ENCODE data around the gene TMEM115.

Gene TMEM115

DNA sequence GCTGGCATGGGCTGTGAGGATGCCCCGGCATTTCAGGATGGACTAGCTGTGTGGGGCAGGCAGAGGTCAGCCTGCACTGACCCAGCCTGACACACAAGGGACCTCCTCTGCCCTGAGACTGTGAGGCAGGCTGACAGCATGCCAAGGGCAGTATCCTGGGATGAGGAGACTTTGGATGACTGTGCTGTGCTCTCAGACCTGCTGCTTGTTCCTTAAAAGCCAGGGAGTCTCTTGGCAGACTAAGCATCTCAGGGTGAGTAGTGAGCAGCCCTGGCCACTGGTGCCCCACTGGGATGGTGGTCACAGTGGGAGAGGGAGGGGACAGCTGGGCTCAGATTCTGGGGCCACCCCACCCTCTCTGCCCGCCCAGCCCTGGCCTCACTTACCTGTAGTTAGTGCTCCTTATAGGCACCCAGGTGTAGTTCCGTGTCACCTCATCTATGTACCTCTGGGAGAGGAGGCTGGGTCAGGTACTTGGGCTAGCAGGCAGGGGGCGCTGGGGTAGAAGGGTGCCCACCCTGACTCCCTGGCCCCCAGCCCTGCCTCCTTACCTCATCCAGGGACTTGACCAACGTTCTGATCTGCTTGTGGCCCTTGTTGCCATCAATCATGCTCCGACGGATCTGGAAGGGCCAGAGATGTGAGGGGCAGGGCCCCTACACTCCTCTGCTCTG, 16.1 kb upstream of the TMEM115 start:
- no peak for DNase-seq

DNA sequence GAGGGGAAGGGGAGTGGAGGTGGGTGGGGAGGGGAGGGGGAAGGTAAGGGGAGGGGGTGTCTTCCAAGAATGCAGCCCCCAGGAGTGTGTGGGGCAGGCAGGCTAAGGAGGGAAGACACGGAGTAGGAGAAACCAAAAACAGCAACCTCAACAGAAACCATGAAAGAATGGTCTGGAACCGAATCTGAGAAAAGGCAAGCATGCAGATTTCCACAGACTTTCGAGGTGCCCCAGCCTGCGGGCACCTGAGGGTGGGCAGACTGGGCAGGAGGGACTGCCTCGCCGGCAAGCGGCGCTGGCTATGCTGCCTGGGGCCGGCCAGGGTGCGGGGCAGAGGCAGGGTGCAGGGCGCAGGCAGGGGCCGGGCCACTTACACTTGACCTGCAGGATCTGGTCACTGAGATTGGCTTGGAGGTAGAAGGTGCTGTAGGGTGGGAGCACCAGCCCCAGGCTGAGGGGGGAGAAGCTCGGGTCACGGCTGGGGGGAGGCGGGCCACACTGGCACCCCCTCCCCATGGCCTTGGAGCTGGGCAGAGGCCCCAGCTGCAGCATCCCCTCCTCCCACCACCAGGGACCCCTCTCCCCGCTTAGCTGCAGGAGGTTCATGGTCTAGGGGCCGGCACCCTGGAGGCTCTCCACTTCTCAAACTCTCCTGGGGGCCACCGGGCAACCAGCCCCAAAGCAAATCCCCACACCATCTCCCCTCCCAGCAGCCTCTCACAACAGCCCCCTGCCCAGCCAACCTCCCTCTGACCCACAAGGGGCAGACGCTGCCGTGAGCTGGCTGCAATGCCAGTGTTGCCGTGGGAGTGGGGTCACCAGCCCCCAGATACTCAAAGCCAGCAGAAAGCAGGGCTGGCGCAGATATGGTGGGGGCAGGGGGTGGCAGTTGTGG, 15.3 kb upstream of the TMEM115 start:
- DNase-seq: no peak

DNA sequence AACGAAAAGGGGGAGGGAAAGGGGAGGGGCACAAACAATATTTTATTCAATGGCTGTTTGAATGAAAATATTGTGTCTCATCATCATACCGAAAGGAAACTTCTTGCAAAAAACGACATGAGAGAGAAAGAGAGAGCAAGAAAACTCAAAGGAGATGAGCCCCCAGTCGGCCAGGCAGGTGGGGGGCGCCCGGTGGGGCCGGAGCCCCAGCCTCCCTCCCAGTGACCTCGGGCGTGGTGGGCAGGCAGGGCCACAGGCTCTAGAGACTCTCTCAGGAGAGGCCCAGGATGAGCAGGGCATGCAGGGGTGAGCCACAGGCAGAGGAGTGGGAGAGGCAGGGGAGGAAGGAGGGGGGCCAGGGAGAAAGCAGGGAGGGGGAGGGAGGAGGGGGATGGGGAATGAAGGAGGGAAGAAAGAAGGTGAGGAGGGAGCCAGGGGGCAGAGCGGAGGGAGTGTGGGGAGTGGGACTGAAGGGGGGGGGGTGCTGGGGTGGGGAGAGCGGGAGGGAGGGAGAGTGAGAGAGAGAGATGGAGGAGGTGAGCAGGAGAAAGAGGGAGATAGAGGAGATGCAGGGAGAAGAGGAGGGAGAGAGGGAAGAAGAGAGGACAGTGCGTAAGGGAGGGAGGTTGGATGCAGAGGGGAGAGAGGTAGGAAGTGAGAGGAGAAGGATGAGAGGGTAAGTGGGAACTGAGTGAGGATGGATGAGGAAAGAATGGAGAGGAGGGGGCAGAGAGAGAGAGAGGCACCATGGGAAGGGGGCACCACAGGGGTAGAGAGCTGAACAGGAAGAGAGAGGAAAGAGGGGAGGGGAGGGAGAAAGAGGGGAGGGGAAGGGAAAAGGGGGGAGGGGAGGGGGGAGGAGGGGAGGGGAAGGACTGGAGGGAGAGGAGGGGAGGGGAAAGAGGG, 14.1 kb upstream of the TMEM115 start:
- no peak for DNase-seq

DNA sequence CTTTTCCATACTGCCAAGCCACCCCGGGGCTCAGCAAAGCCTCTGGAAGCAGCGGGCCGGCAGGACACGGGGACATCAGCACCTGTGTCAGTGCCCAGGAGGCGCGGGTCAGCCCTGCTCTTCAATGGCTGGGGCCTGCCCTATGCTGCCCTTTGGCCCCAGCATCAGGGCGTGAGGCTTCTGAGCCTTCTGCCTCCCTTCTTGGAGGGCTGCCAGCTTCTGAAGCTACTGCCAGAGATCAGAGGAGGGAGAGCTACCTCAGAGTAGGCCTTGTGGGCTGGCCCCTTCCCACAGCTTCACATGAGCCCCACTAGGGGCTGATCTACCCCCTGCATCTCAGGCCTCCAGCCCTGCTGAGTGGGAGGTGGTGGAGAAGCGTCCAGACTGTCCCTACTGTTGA, 13.0 kb upstream of the TMEM115 start:
- no peak for DNase-seq

GRCh38 chr3:50371133-50371685, 11.9 kb upstream of the TMEM115 start:
- no peak for DNase-seq

GRCh38 chr3:50370594-50370993, 11.3 kb upstream of the TMEM115 start:
- DNase-seq: no peak

GRCh38 chr3:50369012-50369670, 9.8 kb upstream of the TMEM115 start:
- DNase-seq: no peak

DNA sequence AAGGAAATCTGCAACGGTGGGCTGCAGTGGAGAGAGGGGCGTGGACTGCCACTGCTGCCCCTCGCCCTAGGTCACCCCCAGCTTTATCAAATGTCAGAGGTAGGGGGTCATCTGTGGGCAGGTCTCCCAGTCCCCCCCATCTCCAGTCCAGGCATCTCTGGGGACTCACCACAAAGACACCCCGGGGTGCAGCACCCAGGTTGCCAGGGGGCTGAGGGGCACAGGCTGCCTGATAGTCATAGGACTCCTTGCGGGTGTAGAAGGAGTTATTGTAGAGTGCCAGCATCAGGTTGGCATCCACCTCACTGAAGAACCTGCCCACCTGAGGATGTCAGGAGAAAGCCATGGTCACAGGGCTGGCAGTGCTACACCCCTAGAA, 6.5 kb upstream of the TMEM115 start:
- no peak for DNase-seq

GRCh38 chr3:50365080-50365841, 5.9 kb upstream of the TMEM115 start:
- DNase-seq: no peak

DNA sequence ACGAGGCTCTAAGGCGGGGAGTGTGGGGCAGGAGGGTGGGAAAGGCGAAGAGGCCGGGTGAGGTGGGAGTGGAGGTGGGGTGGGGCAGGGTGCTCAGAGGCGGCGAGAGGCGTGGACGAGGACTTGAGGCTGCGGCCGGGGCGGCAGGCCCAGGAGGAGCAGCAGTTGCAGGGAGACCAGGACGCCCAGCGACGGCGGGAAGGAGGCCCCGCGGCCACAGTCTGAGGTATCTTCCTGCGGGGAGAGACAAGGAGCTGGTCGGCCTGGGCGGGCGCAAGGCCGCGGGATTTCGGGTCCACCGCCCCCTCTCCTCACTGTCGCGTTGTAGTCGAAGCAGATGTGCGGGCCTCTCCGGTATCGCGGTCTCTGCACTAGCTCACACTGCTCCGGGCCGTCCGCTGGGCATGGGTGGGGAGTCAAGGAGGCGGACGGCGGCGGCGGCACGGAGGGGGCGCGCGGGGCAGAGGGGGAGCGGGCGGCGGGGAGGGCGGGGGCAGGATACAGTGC, 5.3 kb upstream of the TMEM115 start:
- no peak for DNase-seq

- DNase-seq: no peak
Observed at GRCh38 chr3:50359760-50360110, 414 bp upstream of the TMEM115 start.

DNA sequence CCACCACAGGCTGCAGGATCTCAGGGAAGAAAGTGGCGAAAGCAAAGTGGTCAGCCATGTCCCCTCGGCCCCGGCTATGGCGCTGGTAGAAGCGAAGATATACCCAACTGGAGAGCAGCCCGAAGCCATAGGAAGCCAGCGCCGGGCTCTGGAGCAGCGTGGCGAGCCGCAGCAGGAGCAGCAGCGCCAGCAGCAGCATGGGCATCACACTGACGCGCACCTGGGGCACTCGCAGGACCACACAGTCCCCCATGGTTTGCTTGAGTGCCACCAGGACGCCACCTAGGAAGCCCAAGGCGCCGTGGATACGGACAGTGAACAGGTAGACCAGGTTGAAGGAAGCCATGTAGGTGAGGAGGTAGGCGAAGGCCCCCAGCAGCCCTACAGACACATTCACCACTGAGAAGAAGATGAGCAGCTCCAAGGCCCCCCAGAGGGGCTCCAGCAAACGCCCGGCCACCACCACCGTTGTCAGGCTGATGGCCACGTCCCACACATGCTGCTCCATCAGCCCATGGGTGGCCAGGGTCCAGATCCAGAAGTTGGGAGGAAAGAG, 888 bp downstream of the TMEM115 start:
- no peak for DNase-seq

GRCh38 chr3:50357481-50357880, 1.8 kb downstream of the TMEM115 start:
- no peak for DNase-seq

DNA sequence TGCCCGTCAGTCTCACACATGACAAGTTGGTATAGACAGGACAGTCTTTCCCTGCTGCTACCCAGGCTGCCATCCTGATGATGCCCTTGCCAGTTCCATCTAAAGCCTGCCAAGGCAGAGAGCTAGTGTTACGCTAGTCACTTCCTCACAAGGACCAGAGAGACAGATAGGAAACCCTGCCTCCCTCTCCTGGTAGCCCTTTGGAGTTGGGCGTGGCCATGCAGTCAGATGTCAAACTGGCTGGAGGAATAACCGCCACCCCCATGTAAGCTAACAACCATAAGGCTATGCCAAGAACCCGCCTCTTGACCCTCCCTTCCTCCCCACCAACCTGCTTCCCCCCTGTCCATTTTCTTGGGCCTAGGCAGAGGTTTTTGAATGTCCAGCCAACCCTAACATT, 2.8 kb downstream of the TMEM115 start:
- DNase-seq: no peak

DNA sequence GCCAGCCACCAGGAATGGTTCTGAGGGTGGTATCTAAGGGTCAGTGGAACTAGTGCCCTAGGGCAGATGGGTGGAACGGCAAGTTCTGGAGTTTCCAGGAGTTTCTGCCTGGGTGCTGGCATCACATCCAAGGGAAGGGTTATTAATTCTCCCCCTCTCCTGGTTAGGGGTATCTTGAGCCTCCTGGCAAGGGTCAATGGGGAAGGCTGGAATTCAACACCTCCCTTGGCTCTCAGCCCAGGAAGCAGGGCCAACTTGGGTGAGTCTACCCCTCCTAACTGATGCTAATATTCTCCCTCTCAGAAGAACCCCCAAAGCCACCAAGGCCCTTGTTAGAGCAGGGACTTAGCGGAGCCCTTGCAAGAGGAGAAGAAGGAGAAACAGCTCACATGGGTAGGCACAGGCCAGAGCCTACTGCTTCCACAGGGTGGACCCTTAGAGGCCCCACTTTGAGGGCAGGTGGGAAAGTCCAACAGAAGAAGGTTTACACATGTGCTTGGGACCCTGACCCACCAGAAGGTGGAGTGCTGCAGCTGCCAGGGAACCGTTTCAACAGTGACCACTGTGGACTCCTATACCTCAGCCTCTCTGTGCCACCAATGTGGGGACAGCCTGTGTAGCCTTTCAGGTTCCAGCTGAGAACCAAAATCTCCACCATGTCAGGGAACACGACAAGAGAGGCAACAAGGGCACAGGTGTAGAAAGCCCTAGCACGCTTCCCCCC, 3.3 kb downstream of the TMEM115 start:
- no peak for DNase-seq

DNA sequence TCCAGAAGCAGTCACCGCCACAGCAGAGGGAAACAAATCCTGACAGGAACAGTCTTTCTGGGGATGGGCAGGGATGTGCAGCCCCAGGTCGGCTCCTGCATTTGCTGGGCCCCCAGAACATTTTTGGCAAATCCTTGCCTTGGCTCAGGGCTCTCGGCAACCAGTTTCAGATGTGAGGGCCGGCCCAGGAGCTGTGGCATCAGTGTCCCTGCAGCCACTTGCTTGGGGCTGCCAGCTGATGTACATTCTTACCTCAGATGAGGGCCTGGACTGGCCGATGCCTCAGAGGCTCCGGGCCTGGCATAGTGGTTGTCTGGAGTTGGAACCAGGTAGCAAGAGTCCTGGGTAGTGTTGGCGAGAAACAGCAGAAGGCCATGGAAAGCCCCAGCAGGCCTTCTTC, 4.5 kb downstream of the TMEM115 start:
- DNase-seq: no peak

DNA sequence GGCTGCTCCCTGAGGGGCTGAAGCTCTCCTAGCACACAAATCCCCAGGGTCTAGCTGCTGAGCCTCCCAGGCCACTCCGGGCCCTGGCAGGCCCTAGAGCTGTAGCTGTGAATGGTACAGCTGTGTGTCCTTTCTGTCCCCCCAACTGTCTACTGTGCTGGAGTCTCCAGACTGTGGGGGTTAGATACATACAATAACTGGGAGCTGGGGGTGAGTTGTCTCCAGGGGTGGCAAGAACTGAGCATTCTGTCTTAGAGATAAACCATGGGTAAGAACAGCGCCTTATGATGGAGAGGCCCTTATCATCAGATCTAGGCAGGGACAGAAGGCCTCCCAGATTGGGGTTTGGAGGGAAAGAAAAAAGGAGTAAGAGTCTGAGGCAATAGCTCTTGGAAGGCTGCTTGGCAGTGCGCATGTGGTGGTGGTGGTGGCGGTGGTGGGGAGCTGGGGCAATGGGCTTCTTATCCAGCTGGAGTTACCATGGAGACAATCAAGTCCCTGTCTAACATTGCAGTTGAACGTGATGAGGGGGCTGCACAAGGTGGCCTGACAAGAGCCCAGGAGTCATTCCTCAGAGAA, 5.0 kb downstream of the TMEM115 start:
- no peak for DNase-seq

- DNase-seq: no peak
Observed at GRCh38 chr3:50353245-50354004, 5.9 kb downstream of the TMEM115 start.

- DNase-seq: no peak
Observed at GRCh38 chr3:50352781-50353180, 6.5 kb downstream of the TMEM115 start.
